GM18861 (cell line): ENCODE measurements around the gene SMIM9.
"Not testable (repeated sequence)": the region's sequence is repeated elsewhere in the genome, so short reads cannot be mapped to it uniquely, and the experiment has no call there.

ENCODE experiments used
- ATAC-seq: cut with Tn5 transposase; IDR thresholded peaks from one replicate; pipeline ENCODE4 v1.9.1; 2021; ENCODE audit not compliant: unreplicated experiment

SMIM9 gene

GRCh38 chrX:154834562-154834961 is at the start of gene SMIM9:
Gene SMIM9, minus strand, starts transcription at chrX:154834662. Its CDS starts 3,806 bp downstream, at chrX:154830856.
- no peak for ATAC-seq

GRCh38 chrX:154884069-154884468 is 49.6 kb upstream of the SMIM9 start:
- not testable (repeated sequence) for ATAC-seq

- no peak for ATAC-seq
These were observed 38.9 kb upstream of the SMIM9 start for GRCh38 chrX:154873329-154873728.

- not testable (repeated sequence) for ATAC-seq
These were observed 34.1 kb upstream of the SMIM9 start for GRCh38 chrX:154868522-154868921.

GRCh38 chrX:154855256-154855655 is 20.8 kb upstream of the SMIM9 start:
- ATAC-seq: no peak

GRCh38 chrX:154850957-154851611 is 16.6 kb upstream of the SMIM9 start:
- ATAC-seq: no peak

GRCh38 chrX:154840856-154841255 is 6.4 kb upstream of the SMIM9 start:
- peak; percentile 57 for ATAC-seq

GRCh38 chrX:154836163-154836562 is 1.7 kb upstream of the SMIM9 start:
- ATAC-seq: no peak

GRCh38 chrX:154833746-154834274 is 652 bp downstream of the SMIM9 start:
- no peak for ATAC-seq

GRCh38 chrX:154829926-154830442 is 4.5 kb downstream of the SMIM9 start:
- no peak for ATAC-seq

GRCh38 chrX:154829134-154829533 is 5.3 kb downstream of the SMIM9 start:
- no peak for ATAC-seq

- no peak for ATAC-seq
These were observed 6.5 kb downstream of the SMIM9 start for GRCh38 chrX:154828016-154828408.

- ATAC-seq: peak; percentile 89
These were observed 7.1 kb downstream of the SMIM9 start for GRCh38 chrX:154827194-154828015.

- not testable (repeated sequence) for ATAC-seq
These were observed 8.9 kb downstream of the SMIM9 start for GRCh38 chrX:154825586-154825985.

- ATAC-seq: no peak
These were observed 9.8 kb downstream of the SMIM9 start for GRCh38 chrX:154824638-154825037.

- ATAC-seq: no peak
These were observed 12.4 kb downstream of the SMIM9 start for GRCh38 chrX:154822029-154822428.

GRCh38 chrX:154821523-154821922 is 12.9 kb downstream of the SMIM9 start:
- no peak for ATAC-seq

GRCh38 chrX:154819771-154820341 is 14.6 kb downstream of the SMIM9 start:
- no peak for ATAC-seq

- no peak for ATAC-seq
These were observed 15.3 kb downstream of the SMIM9 start for GRCh38 chrX:154818916-154819770.

- ATAC-seq: not testable (repeated sequence)
These were observed 17.3 kb downstream of the SMIM9 start for GRCh38 chrX:154817048-154817618.
